HepG2 (cell line): Measurements from ENCODE around the gene TBL2. TPM values are rescaled to one million over a fixed set of nuclear protein-coding genes. Genes with fewer than 3 reads are reported as not detected.
A peak's percentile ranks its signal among the peaks of the same experiment; 100 is the strongest.

Source experiments
- ASH2L ChIP-seq: fragments of 300-600, 200-600 bp; sonication (generic); IDR thresholded peaks from 2 replicates; pipeline ENCODE4 v1.7.0; 2017; ENCODE audit warnings: low read depth, mild to moderate bottlenecking, moderate library complexity, mixed read lengths, low read length; ENCODE audit not compliant: insufficient read length
- EEA1 ChIP-seq: sonication (generic); formaldehyde crosslinking; IDR thresholded peaks from 2 replicates; pipeline ENCODE4 v1.5.1; 2020; ENCODE audit warnings: mild to moderate bottlenecking, missing genetic modification reagents, borderline replicate concordance
- HDAC2 ChIP-seq: sonication (generic); formaldehyde crosslinking; IDR thresholded peaks from 2 replicates; pipeline ENCODE4 v1.4.0; 2020; ENCODE audit warnings: missing genetic modification reagents
- JARID2 ChIP-seq: sonication (generic); formaldehyde crosslinking; IDR thresholded peaks from 2 replicates; pipeline ENCODE4 v1.8.1; 2023; ENCODE audit warnings: missing genetic modification reagents, inconsistent platforms; ENCODE audit not compliant: insufficient replicate concordance
- MBD4 ChIP-seq: IDR thresholded peaks from 2 replicates; pipeline ENCODE4 v1.6.1; 2012; ENCODE audit warnings: low read length, inconsistent platforms, borderline replicate concordance
- PAX8 ChIP-seq: sonication (generic); formaldehyde crosslinking; IDR thresholded peaks from 2 replicates; pipeline ENCODE4 v1.8.0; 2022; ENCODE audit warnings: mild to moderate bottlenecking, missing genetic modification reagents, borderline replicate concordance
- PCBP2 ChIP-seq: fragments of 200-400 bp; formaldehyde crosslinking; optimal IDR thresholded peaks from 2 replicates; pipeline ENCODE3; 2018; ENCODE audit warnings: low read length, low read depth; ENCODE audit not compliant: poor library complexity, severe bottlenecking
- SAP130 ChIP-seq: IDR thresholded peaks from 2 replicates; pipeline ENCODE4 v1.6.1; 2016; ENCODE audit warnings: low read depth
- XRCC5 ChIP-seq: fragments of 200-400 bp; formaldehyde crosslinking; optimal IDR thresholded peaks from 2 replicates; pipeline ENCODE3; 2017; ENCODE audit warnings: mild to moderate bottlenecking, low read length
- ZNF205 ChIP-seq: IDR thresholded peaks from 2 replicates; pipeline ENCODE4 v1.6.1; 2018; ENCODE audit warnings: missing biosample characterization, missing genetic modification reagents
- ZNF274 ChIP-seq: sonication (generic); formaldehyde crosslinking; IDR thresholded peaks from 2 replicates; pipeline ENCODE4 v1.5.1; 2020; ENCODE audit warnings: mild to moderate bottlenecking, missing genetic modification reagents
- ZNF383 ChIP-seq: sonication (generic); formaldehyde crosslinking; IDR thresholded peaks from 2 replicates; pipeline ENCODE4 v1.4.0; 2020; ENCODE audit warnings: missing genetic modification reagents, mild to moderate bottlenecking, borderline replicate concordance
- ZNF432 ChIP-seq: sonication (generic); formaldehyde crosslinking; IDR thresholded peaks from 2 replicates; pipeline ENCODE4 v1.5.0; 2020; ENCODE audit warnings: missing genetic modification reagents, mild to moderate bottlenecking, borderline replicate concordance
- ZNF530 ChIP-seq: sonication (generic); formaldehyde crosslinking; IDR thresholded peaks from 2 replicates; pipeline ENCODE4 v1.5.0; 2020; ENCODE audit warnings: low read depth, mild to moderate bottlenecking, missing genetic modification reagents
- ZNF605 ChIP-seq: sonication (generic); formaldehyde crosslinking; IDR thresholded peaks from 2 replicates; pipeline ENCODE4 v1.8.0; 2022; ENCODE audit warnings: mild to moderate bottlenecking, missing genetic modification reagents
- ZNF75D ChIP-seq: sonication (generic); formaldehyde crosslinking; IDR thresholded peaks from 2 replicates; pipeline ENCODE4 v1.8.1; 2023; ENCODE audit warnings: missing genetic modification reagents, mild to moderate bottlenecking, borderline replicate concordance
- ZNF766 ChIP-seq: sonication (generic); formaldehyde crosslinking; IDR thresholded peaks from 2 replicates; pipeline ENCODE4 v1.5.0; 2020; ENCODE audit warnings: missing genetic modification reagents, borderline replicate concordance
- polyA plus RNA-seq, 8 experiments: library from polyadenylated mRNA; depleted of rRNA in 3 of 8; stranded (reverse) in 7 of 8; unstranded in 1 of 8; fragments of >200 nt; fragmentation: Illumina TruSeq in 4 of 8; extraction: Trizol in 4 of 8; gene quantifications; 2 replicates each; pipeline versions ENCODE4 v1.2.1 to v1.2.3, GENCODE V29; 2011 to 2016; ENCODE audit warnings: low read depth in 4 of 8, missing spikeins in 1 of 8, mixed read lengths in 1 of 8; ENCODE audit not compliant: insufficient read depth in 1 of 8
- total RNA-seq, 5 experiments: library from RNA; depleted of rRNA; stranded (reverse); fragments of >200 nt; fragmentation: Illumina TruSeq; extraction: Trizol; gene quantifications; 2 replicates each; pipeline ENCODE4 v1.2.3, GENCODE V29; 2016; ENCODE audit warnings: low read depth in 1 of 5
- TF ChIP-seq, protein P1 (sequence below): sonication (generic); IDR thresholded peaks from 2 replicates; pipeline ENCODE4 v1.6.1; 2016; ENCODE audit warnings: low read depth, borderline replicate concordance
- TF ChIP-seq, protein P2 (sequence below): sonication (generic); formaldehyde crosslinking; IDR thresholded peaks from 2 replicates; pipeline ENCODE4 v1.8.0; 2022; ENCODE audit warnings: missing genetic modification reagents, mild to moderate bottlenecking, inconsistent platforms, borderline replicate concordance
- TF ChIP-seq, protein P3 (sequence below): IDR thresholded peaks from 2 replicates; pipeline ENCODE4 v1.6.1; 2016
- TF ChIP-seq, protein P4 (sequence below): sonication (generic); formaldehyde crosslinking; IDR thresholded peaks from 2 replicates; pipeline ENCODE4 v1.4.0; 2020; ENCODE audit warnings: missing genetic modification reagents, borderline replicate concordance

The TBL2 gene
- total and polyA plus RNA-seq, 2 of the 13 experiments (the other 11 are each of a cell fraction or from before 2014, with no cell fraction given), result 43.4 to 47.2 TPM

- TF ChIP-seq, protein P1, sequence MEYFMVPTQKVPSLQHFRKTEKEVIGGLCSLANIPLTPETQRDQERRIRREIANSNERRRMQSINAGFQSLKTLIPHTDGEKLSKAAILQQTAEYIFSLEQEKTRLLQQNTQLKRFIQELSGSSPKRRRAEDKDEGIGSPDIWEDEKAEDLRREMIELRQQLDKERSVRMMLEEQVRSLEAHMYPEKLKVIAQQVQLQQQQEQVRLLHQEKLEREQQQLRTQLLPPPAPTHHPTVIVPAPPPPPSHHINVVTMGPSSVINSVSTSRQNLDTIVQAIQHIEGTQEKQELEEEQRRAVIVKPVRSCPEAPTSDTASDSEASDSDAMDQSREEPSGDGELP, result peak; percentile 5; the same call in 1 of the 2 replicates
- TF ChIP-seq ZNF75D (CRISPR knock-in tag), result no peak
- peak; percentile 10; the same call in 1 of the 2 replicates for TF ChIP-seq PAX8 (CRISPR knock-in tag)
- TF ChIP-seq ASH2L, result peak; percentile 81
- TF ChIP-seq JARID2 (CRISPR knock-in tag), result no peak
- TF ChIP-seq, protein P2, sequence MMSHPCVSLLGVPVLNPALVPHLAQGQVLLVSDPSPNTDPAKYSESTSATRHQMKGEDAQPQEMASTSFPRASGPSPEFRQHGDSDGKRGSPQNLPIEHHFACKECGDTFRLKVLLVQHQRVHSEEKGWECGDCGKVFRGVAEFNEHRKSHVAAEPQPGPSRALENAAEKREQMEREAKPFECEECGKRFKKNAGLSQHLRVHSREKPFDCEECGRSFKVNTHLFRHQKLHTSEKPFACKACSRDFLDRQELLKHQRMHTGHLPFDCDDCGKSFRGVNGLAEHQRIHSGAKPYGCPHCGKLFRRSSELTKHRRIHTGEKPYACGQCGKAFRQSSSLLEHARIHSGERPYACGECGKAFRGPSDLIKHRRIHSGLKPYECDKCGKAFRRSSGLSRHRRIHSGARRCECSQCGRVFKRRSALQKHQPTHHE (CRISPR knock-in tag), result peak; percentile 99
- TF ChIP-seq ZNF205 (CRISPR knock-in tag), result peak; percentile 68; the same call in 1 of the 2 replicates
- TF ChIP-seq SAP130, result peak; percentile 15; the same call in 1 of the 2 replicates
- TF ChIP-seq MBD4, result no peak
- TF ChIP-seq ZNF605, result peak; percentile 97
- TF ChIP-seq, protein P3, sequence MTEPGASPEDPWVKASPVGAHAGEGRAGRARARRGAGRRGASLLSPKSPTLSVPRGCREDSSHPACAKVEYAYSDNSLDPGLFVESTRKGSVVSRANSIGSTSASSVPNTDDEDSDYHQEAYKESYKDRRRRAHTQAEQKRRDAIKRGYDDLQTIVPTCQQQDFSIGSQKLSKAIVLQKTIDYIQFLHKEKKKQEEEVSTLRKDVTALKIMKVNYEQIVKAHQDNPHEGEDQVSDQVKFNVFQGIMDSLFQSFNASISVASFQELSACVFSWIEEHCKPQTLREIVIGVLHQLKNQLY (CRISPR knock-in tag), result peak; percentile 38; the same call in 1 of the 2 replicates
- TF ChIP-seq ZNF432, result no peak
- TF ChIP-seq HDAC2, result peak; percentile 82
- no peak for TF ChIP-seq ZNF383 (CRISPR knock-in tag)
- peak; percentile 99; the same call in 1 of the 2 replicates for TF ChIP-seq EEA1 (CRISPR knock-in tag)
- TF ChIP-seq, protein P4, sequence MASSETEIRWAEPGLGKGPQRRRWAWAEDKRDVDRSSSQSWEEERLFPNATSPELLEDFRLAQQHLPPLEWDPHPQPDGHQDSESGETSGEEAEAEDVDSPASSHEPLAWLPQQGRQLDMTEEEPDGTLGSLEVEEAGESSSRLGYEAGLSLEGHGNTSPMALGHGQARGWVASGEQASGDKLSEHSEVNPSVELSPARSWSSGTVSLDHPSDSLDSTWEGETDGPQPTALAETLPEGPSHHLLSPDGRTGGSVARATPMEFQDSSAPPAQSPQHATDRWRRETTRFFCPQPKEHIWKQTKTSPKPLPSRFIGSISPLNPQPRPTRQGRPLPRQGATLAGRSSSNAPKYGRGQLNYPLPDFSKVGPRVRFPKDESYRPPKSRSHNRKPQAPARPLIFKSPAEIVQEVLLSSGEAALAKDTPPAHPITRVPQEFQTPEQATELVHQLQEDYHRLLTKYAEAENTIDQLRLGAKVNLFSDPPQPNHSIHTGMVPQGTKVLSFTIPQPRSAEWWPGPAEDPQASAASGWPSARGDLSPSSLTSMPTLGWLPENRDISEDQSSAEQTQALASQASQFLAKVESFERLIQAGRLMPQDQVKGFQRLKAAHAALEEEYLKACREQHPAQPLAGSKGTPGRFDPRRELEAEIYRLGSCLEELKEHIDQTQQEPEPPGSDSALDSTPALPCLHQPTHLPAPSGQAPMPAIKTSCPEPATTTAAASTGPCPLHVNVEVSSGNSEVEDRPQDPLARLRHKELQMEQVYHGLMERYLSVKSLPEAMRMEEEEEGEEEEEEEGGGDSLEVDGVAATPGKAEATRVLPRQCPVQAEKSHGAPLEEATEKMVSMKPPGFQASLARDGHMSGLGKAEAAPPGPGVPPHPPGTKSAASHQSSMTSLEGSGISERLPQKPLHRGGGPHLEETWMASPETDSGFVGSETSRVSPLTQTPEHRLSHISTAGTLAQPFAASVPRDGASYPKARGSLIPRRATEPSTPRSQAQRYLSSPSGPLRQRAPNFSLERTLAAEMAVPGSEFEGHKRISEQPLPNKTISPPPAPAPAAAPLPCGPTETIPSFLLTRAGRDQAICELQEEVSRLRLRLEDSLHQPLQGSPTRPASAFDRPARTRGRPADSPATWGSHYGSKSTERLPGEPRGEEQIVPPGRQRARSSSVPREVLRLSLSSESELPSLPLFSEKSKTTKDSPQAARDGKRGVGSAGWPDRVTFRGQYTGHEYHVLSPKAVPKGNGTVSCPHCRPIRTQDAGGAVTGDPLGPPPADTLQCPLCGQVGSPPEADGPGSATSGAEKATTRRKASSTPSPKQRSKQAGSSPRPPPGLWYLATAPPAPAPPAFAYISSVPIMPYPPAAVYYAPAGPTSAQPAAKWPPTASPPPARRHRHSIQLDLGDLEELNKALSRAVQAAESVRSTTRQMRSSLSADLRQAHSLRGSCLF (CRISPR knock-in tag), result peak; percentile 95
- TF ChIP-seq ZNF530, result peak; percentile 91
- peak; percentile 97; the same call in 1 of the 2 replicates for TF ChIP-seq ZNF766 (CRISPR knock-in tag)
- TF ChIP-seq ZNF274 (CRISPR knock-in tag), result peak; percentile 97
- TF ChIP-seq PCBP2, result no peak
- peak; percentile 21 for TF ChIP-seq XRCC5
Observed at GRCh38 chr7:73557397-73558257, 20.8 kb downstream of the TBL2 start, which contains the start of gene BCL7B (continued).
